HuH-7.5 (cell line): ENCODE data around the gene ATXN2L.
"Not testable (repeated sequence)": the region's sequence is repeated elsewhere in the genome, so short reads cannot be mapped to it uniquely, and the experiment has no call there.

Experiments
- DNase-seq: peaks from one replicate; pipeline ENCODE4 v3.0.0; 2011; ENCODE audit warnings: low spot score

The ATXN2L gene

GRCh38 chr16:28837672-28838557 lies 15.1 kb downstream of the ATXN2L start:
- DNase-seq: no peak

DNA sequence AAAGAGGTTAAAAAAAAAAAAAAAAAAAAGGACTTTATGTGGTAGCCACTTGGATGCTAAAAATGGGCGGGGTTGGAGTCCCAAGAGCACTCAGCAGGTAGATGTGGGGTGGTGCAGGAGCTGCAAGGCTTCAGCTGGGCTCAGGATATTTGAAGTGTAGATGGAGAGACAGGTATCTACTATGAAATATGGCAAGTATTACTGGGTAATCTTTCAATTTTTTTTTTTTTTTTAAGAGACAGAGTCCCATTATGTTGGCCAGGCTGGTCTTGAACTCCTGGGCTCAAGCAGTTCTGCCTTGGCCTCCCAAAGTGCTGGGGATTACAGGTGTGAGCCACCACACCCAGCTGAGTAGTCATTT lies 15.7 kb downstream of the ATXN2L start:
- DNase-seq: no peak

DNA sequence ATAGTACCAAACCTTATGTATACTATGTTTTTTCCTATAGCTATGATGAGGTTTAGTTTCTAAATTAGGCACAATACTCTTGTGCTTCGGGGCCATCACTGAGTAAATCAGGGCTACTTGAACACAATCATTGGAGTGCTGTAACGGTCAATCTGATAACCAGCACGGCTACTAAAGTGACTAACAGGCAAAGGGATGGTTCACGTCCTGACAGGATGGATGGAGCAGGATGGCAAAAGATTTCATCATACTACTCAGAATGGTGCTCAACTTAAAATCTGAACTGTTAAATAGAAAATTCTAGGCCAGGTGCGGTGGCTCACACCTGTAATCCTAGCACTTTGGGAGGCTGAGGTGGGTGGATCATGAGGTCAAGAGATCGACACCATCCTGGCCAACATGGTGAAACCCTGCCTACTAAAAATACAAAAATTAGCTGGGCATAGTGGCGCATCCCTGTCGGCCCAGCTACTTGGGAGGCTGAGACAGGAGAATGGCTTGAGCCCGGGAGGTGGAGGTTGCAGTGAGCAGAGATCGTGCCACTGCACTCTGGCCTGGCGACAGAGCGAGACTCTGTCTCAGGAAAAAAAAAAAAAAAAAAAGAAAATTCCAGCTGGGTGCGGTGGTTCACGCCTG lies 16.3 kb downstream of the ATXN2L start:
- DNase-seq: no peak

DNA sequence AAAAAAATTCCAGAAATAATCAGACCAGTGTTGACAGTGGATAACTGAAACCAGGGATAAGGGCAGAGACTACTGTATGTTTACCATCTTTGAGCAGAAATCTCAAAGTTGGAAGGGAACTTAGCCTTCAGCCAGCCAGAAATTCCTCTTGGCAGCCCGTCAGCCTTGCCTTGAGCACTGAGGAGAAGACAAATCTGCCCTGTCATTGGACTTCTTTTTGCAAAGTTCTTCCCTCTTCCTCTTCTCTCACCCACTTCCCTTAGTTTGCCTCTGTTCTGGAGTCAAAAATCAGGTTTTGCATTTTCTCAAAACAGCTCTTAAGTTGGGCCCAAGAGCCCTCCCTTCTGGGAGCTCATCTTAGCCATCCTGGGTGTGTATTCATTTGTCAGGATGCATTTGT lies 17.1 kb downstream of the ATXN2L start:
- no peak for DNase-seq

- no peak for DNase-seq
Observed at GRCh38 chr16:28842696-28843095, 19.9 kb downstream of the ATXN2L start.

GRCh38 chr16:28843766-28844165 lies 21.0 kb downstream of the ATXN2L start:
- DNase-seq: no peak

GRCh38 chr16:28844226-28844885 lies 21.6 kb downstream of the ATXN2L start:
- no peak for DNase-seq

GRCh38 chr16:28845293-28845692 lies 22.5 kb downstream of the ATXN2L start:
- DNase-seq: no peak

- DNase-seq: no peak
Observed at GRCh38 chr16:28845761-28846079, 22.9 kb downstream of the ATXN2L start.

- DNase-seq: peak; percentile 86
Observed at GRCh38 chr16:28846080-28846932, 23.5 kb downstream of the ATXN2L start, which contains the start of gene TUFM. TUFM (minus strand) TSS chr16:28846348; CDS start chr16:28846269, 79 bp downstream.

GRCh38 chr16:28846933-28847273 lies 24.1 kb downstream of the ATXN2L start:
- no peak for DNase-seq

DNA sequence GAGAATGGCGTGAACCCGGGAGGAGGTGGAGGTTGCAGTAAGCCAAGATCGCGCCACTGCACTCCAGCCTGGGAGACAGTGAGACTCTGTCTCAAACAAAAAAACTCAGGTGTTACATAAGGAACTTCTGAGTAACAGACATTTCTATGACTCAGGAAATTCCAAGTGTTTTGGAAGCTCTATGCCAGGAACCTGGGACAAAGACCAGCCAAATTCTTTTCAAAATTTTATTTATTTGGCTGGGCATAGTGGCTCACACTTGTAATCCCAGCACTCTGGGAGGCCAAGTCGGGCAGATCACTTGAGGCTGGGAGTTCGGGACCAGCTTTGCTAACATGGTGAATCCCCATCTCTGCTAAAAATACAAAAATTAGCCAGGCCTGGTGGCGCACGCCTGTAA lies 35.6 kb downstream of the ATXN2L start:
- no peak for DNase-seq

DNA sequence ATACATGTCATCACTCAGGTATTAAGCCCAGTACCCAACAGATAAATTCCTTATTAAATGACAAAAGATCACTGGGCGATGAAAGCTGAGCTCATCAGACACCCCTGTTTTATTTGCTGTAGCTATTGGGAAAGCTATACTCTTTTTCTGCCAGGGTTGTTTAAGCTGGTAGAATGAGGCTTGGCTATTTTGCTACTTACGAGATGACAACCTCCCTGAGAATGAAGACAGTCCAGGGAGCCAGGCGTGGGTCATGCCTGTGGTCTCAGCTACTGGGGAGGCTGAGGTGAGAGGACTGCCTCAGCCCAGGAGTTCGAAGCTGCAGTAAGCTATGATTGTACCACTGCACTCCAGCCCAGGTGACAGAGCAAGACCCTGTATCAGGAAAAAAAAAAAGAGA lies 36.5 kb downstream of the ATXN2L start:
- no peak for DNase-seq

GRCh38 chr16:28863929-28864793 lies 41.4 kb downstream of the ATXN2L start:
- DNase-seq: no peak

DNA sequence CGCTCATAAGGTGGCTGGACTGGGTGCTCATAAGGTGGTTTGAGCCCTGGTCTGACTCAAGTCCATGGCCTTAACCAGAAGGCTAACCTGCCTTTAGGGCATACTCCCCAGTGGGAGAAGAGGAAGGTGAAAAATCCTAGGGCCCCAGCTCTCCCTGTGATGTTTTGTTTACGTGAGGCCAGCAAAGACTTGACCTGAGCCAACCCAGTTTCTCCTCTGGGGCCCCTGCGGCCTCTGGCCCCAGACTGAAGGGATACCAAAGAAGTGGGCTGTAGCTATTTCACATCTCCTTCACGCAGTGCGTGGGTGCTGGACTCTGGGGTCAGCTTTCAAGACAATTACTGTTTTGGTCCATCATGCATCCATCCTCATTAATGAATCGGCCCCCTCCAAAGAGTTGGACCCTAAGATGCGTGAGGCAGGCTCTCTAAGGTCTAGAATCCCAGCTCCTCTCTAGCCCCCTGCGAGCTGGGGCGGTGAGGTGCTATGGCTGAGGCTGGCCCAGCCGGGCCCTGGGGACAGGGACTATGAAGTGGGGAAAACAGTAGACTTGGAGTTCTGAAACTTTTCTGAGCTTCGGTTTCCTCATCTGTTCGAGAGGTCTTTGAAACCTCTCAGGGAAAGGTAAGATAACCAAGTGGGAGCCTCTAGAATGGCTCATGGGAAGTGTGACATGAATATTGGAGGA lies 42.3 kb downstream of the ATXN2L start:
- no peak for DNase-seq

DNA sequence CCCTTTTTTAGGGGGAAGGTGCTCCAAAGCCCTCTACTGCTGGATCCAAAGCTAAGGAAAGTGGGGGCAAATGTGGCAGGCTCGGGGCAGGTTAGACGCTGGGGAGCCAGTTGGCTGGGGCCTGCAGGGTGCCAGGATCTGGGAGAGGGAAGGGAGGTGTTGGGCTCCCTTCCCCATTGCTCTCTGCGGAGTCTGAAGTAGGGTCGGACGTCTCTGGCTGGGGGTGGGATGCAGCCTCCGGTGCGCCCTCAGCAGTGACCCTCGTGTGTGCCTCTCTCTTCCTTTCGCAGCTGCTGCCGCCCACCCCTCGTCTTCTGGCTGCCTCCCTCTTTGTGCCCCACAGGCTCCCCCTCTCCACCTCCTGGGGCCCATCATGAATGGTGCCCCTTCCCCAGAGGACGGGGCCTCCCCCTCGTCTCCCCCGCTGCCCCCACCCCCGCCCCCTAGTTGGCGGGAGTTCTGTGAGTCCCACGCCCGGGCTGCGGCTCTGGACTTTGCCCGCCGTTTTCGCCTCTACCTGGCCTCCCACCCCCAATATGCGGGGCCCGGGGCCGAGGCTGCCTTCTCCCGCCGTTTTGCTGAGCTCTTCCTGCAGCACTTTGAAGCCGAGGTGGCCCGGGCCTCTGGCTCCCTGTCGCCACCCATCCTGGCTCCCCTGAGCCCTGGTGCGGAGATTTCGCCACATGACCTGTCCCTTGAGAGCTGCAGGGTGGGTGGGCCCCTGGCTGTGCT lies 43.1 kb downstream of the ATXN2L start:
- DNase-seq: no peak

GRCh38 chr16:28866454-28866804 lies 43.6 kb downstream of the ATXN2L start:
- no peak for DNase-seq

DNA sequence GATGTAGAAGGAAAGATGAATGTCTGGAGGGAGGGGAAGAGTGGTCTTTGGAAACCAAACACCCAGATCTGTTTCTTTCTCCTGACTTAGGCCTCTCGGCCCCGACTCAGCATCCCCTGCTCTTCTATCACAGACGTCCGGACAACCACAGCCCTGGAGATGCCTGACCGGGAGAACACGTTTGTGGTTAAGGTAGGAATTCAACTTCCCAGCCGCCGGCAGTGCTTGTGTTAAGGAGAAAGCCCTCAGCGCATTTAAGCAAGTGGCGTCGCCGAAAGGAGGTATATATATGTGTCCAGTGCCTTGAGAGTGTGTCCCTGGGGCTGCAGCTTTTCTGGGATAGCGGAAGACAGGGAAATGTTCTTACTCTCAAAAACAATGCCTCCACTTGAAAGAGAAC lies 44.4 kb downstream of the ATXN2L start:
- no peak for DNase-seq

DNA sequence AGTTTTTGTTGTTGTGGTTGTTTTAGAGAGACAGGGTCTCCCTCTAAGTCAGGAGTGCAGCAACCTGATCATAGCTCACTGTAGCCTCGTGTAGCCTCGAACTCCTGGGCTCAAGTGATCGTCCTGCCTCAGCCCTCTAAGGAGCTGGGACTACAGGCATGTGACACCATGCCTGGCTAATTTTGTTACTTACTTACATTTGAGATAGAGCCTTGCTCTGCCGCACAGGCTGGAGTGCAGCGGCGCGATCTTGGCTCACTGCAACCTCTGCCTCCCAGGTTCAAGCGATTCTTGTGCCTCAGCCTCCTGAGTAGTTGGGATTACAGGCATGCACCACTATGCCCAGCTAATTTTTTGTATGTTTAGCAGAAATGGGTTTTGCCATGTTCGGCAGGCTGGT lies 44.8 kb downstream of the ATXN2L start:
- DNase-seq: not testable (repeated sequence)

DNA sequence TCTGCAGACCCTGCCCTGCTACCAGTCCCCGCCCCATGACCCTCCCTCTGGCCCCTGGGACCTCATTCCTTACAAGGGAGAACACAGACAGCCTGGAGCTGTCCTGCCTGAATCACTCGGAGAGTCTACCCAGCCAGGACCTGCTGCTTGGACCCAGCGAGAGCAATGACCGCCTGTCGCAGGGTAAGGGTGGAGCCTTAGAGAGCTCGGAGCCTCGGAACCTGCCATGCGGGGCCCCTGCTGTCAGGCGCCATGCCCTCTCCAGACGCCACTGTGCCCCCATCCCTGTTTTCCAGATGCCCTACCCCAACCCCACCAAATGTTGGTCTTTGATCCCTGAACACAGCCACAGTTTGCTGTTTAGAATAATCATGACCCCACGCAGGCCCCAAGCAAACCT lies 46.4 kb downstream of the ATXN2L start:
- DNase-seq: no peak
